Colonic mucosa (tissue), 4 donors: ENCODE data around the gene MPZL3. TPM values are rescaled to one million over a fixed set of nuclear protein-coding genes. Genes with fewer than 3 reads are reported as not detected.

Experiments used
- DNase-seq: peaks from one replicate; pipeline ENCODE4 v3.0.0-alpha.2; 2020
- H3K27ac ChIP-seq: fragments of 200-600 bp; one replicate; pipeline ENCODE4 v1.8.0; 2021
- H3K27me3 ChIP-seq: fragments of 200-600 bp; one replicate; pipeline ENCODE4 v1.8.0; 2021
- H3K36me3 ChIP-seq: fragments of 200-600 bp; one replicate; pipeline ENCODE4 v1.8.0; 2021
- H3K4me1 ChIP-seq: fragments of 200-600 bp; one replicate; pipeline ENCODE4 v1.8.0; 2021; ENCODE audit warnings: mild to moderate bottlenecking
- H3K4me3 ChIP-seq: fragments of 200-600 bp; one replicate; pipeline ENCODE4 v1.8.0; 2021
- H3K9ac ChIP-seq, 2 donors: one replicate each; pipeline ENCODE4 v1.7.0; 2013; ENCODE audit warnings: control low read depth in 2 of 2, low read depth in 2 of 2, low read length in 2 of 2
- H3K9me3 ChIP-seq: fragments of 200-600 bp; one replicate; pipeline ENCODE4 v1.8.0; 2021
- CTCF ChIP-seq: fragments of 200-600 bp; IDR thresholded peaks from one replicate; pipeline ENCODE4 v1.8.0; 2022; ENCODE audit warnings: antibody characterized with exemption, mild to moderate bottlenecking
- intact Hi-C: fragments of 100-400 bp; cut with DNase I; formaldehyde crosslinking; loops from one replicate; pipeline ENCODE4 v1.14.1; 2022
- total RNA-seq, 2 donors: library from RNA; stranded (reverse); fragmentation: NEBNext Ultra II Directional in 1 of 2; extraction: Animal tissue kit (Norgen Biotek cat#: 25700) in 1 of 2; gene quantifications; one replicate each; pipeline ENCODE4 v1.2.1, GENCODE V29; 2021
- donor health status: healthy.
- donor health status: DM: no; HTN: no; CAD: no.
- donor health status: DM: no; HTN: no; CAD: no.

MPZL3 gene
- total RNA-seq, 2 donors from 2014 or later, result 10.9 to 27.8 TPM

DNA sequence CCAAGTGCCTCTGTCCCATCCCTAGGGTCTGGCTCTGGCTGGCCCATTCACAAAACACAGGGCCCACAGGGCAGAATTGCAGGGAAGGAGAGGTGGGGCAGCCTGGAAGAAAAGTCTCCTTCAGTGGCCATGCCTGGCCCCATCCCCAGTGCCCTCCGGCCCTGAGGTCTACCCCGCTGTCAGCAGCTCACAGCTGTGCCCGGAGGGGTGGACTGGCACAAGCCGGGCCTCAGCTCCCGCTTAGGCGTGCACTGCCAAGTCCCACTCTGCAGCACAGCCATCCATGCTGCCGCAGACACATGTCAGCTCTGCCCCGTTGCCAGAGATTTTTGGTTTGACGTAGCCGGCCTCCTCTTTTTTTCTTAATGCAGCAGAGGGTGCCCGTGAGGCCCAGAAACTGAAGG, 71.9 kb downstream of the MPZL3 start:
- no peak overlapping the region for H3K4me3 ChIP-seq
- H3K36me3 ChIP-seq, result no peaks in the 10 kb centered on the region
- TF ChIP-seq CTCF, result no peak
- no peak overlapping the region for H3K9ac ChIP-seq
- H3K27me3 ChIP-seq, result no peaks in the 10 kb centered on the region
- H3K4me1 ChIP-seq, result no peaks in the 10 kb centered on the region
- intact Hi-C loops, result no loop called here
- DNase-seq, result no peak
- H3K9me3 ChIP-seq, result no peaks in the 10 kb centered on the region
- H3K27ac ChIP-seq, result no peak overlapping the region

GRCh38 chr11:118176778-118177134, 75.4 kb downstream of the MPZL3 start:
- intact Hi-C loops, result no loop called here
- H3K4me3 ChIP-seq, result no peak overlapping the region
- H3K9ac ChIP-seq, result no peak overlapping the region
- no peak for TF ChIP-seq CTCF
- DNase-seq, result no peak
- no peak overlapping the region for H3K27ac ChIP-seq
- H3K4me1 ChIP-seq, result no peaks in the 10 kb centered on the region
- no peaks in the 10 kb centered on the region for H3K9me3 ChIP-seq
- no peaks in the 10 kb centered on the region for H3K36me3 ChIP-seq
- H3K27me3 ChIP-seq, result no peaks in the 10 kb centered on the region

Other genes with a start within 250 kb of the MPZL3 start
- 100 to 1,000 TPM; 309 to 344 TPM for gene TMPRSS4, start 175.3 kb downstream of the MPZL3 start, total RNA-seq
- not detected for gene SMIM35, start 165.4 kb downstream of the MPZL3 start, total RNA-seq
- 1 to 10 TPM in 1 of 2 donors, under 1 TPM in 1; 0.59 to 1.5 TPM for gene SCN4B, start 99.5 kb downstream of the MPZL3 start, total RNA-seq
- under 1 TPM; 0.12 to 0.45 TPM for gene SCN2B, start 75.7 kb downstream of the MPZL3 start, total RNA-seq
- 10 to 100 TPM in 1 of 2 donors, 1 to 10 TPM in 1; 3.3 to 12.0 TPM for gene JAML, start 27.4 kb downstream of the MPZL3 start, total RNA-seq
- gene MPZL2, start 11.9 kb upstream of the MPZL3 start, total RNA-seq, result 100 to 1,000 TPM in 1 of 2 donors, 10 to 100 TPM in 1; 58.8 to 114 TPM
- gene CD3E, start 52.4 kb upstream of the MPZL3 start, total RNA-seq, result 1 to 10 TPM; 4.3 to 5.7 TPM
- gene CD3D, start 90.3 kb upstream of the MPZL3 start, total RNA-seq, result 1 to 10 TPM; 3.1 to 4.7 TPM
- 1 to 10 TPM; 1.6 to 2.0 TPM for gene CD3G, start 92.0 kb upstream of the MPZL3 start, total RNA-seq
- 10 to 100 TPM; 44.8 to 46.9 TPM for gene UBE4A, start 107.2 kb upstream of the MPZL3 start, total RNA-seq
- gene ATP5MG, start 149.2 kb upstream of the MPZL3 start, total RNA-seq, result 100 to 1,000 TPM; 282 to 380 TPM
- gene KMT2A, start 184.1 kb upstream of the MPZL3 start, total RNA-seq, result 10 to 100 TPM; 33.8 to 45.1 TPM